Left lobe of liver (tissue), 2 donors: ENCODE measurements around the gene ELOVL6. TPM values are rescaled to one million over a fixed set of nuclear protein-coding genes. Genes with fewer than 3 reads are reported as not detected.
"Not testable (repeated sequence)": the region's sequence is repeated elsewhere in the genome, so short reads cannot be mapped to it uniquely, and the experiment has no call there.

Source experiments
- ATAC-seq: fragments of 200-7000 bp; cut with Tn5 transposase; one replicate; pipeline ENCODE4 v1.9.1; 2020; ENCODE audit warnings: mild to moderate bottlenecking, moderate library complexity
- DNase-seq: peaks from one replicate; pipeline ENCODE4 v3.0.0-alpha.2; 2020; ENCODE audit warnings: low spot score
- total RNA-seq: library from RNA; stranded (reverse); gene quantifications from one replicate; pipeline ENCODE4 v1.2.1, GENCODE V29; 2021
- donor health status: DM: no; HTN: no; CAD: no; lungs with moderate emphysema.
- donor health status: DM: no; HTN: yes; CAD: no.

Gene ELOVL6
- total RNA-seq, 1 donor from 2014 or later, result 35.0 TPM

GRCh38 chr4:110085131-110085530 is 113.3 kb downstream of the ELOVL6 start:
- ATAC-seq, result peak; percentile 83

GRCh38 chr4:110084154-110084553 is 114.3 kb downstream of the ELOVL6 start:
- no peak for ATAC-seq
- no peak for DNase-seq

More at GRCh38 chr4:110085131-110085530, 113.3 kb downstream of the ELOVL6 start:
- DNase-seq, result no peak

- not testable (repeated sequence) for ATAC-seq, DNase-seq
Observed at GRCh38 chr4:110078148-110078547, 120.3 kb downstream of the ELOVL6 start.

GRCh38 chr4:110076828-110077227 is 121.6 kb downstream of the ELOVL6 start:
- DNase-seq, ATAC-seq: not testable (repeated sequence)

GRCh38 chr4:110075891-110076290 is 122.5 kb downstream of the ELOVL6 start:
- DNase-seq, result no peak

GRCh38 chr4:110075083-110075738 is 123.2 kb downstream of the ELOVL6 start:
- ATAC-seq (no peak), DNase-seq (no peak)

More at GRCh38 chr4:110075891-110076290, 122.5 kb downstream of the ELOVL6 start:
- no peak for ATAC-seq

- ATAC-seq, result no peak
- no peak for DNase-seq
Observed at GRCh38 chr4:110074570-110074969, 123.8 kb downstream of the ELOVL6 start.

- ATAC-seq (peak; percentile 95), DNase-seq (peak; percentile 75)
Observed at GRCh38 chr4:110073053-110073845, 125.2 kb downstream of the ELOVL6 start.

- DNase-seq, result no peak
- ATAC-seq, result no peak
Observed at GRCh38 chr4:110071466-110071865, 126.9 kb downstream of the ELOVL6 start.

- ATAC-seq (no peak), DNase-seq (no peak)
Observed at GRCh38 chr4:110068248-110068647, 130.2 kb downstream of the ELOVL6 start.

GRCh38 chr4:110064934-110065333 is 133.5 kb downstream of the ELOVL6 start:
- no peak for ATAC-seq
- no peak for DNase-seq

GRCh38 chr4:110064295-110064694 is 134.1 kb downstream of the ELOVL6 start:
- ATAC-seq (peak; percentile 74), DNase-seq (peak; percentile 73)

GRCh38 chr4:110062166-110062565 is 136.2 kb downstream of the ELOVL6 start:
- DNase-seq (no peak), ATAC-seq (no peak)

GRCh38 chr4:110061076-110061475 is 137.3 kb downstream of the ELOVL6 start:
- ATAC-seq (no peak), DNase-seq (no peak)

GRCh38 chr4:110059556-110060191 is 138.7 kb downstream of the ELOVL6 start:
- ATAC-seq, result no peak
- DNase-seq, result no peak

- no peak for DNase-seq
- no peak for ATAC-seq
Observed at GRCh38 chr4:110058677-110059076, 139.7 kb downstream of the ELOVL6 start.

GRCh38 chr4:110055158-110055768 is 143.2 kb downstream of the ELOVL6 start:
- ATAC-seq, result peak; percentile 90
- peak; percentile 72 for DNase-seq

- ATAC-seq (peak; percentile 85), DNase-seq (no peak)
Observed at GRCh38 chr4:110049951-110050925, 148.2 kb downstream of the ELOVL6 start.

- ATAC-seq (no peak), DNase-seq (no peak)
Observed at GRCh38 chr4:110046588-110047049, 151.8 kb downstream of the ELOVL6 start.
